ENCODE data around the gene DLL1. TPM values are rescaled to one million over a fixed set of nuclear protein-coding genes. Genes with fewer than 3 reads are reported as not detected.
"Not testable (repeated sequence)": the region's sequence is repeated elsewhere in the genome, so short reads cannot be mapped to it uniquely, and the experiment has no call there.

Gene DLL1
- total RNA-seq, 1 donor from 2014 or later, result 14.6 TPM

DNA sequence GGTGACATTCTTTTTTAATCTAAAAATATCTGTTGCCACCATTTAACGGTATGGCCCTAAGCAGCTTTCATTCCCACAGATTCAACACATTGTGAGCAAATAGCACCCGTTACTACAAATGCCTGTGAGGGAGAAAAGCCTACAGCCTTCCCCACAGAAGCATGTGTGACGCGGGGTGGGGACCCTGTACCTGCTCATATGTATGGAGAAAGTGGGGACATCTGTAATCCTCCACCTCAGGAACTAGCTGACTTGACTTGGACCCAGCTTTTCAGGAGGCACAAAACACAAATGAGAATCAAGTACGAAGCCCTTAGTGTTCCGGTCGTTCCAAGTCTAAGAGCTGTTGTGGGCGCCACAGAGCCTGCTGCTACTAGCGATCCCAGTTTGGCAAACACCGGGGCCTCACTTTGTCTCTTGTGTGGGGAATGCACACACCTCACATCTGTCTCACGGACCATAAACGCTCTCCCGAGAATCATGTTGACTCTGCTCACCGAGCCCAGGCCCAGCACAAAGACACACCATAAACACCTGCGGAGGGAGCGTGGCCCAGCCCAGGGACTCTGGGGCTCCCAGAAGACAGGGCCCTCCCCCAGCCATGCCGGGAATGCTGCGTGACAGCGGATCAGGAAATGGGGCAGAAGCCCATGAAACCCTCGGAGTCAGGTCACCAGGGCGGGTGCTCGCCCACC lies 21.6 kb downstream of the DLL1 start:
- ATAC-seq (peak; percentile 13), DNase-seq (no peak)
- TF ChIP-seq, protein P1, sequence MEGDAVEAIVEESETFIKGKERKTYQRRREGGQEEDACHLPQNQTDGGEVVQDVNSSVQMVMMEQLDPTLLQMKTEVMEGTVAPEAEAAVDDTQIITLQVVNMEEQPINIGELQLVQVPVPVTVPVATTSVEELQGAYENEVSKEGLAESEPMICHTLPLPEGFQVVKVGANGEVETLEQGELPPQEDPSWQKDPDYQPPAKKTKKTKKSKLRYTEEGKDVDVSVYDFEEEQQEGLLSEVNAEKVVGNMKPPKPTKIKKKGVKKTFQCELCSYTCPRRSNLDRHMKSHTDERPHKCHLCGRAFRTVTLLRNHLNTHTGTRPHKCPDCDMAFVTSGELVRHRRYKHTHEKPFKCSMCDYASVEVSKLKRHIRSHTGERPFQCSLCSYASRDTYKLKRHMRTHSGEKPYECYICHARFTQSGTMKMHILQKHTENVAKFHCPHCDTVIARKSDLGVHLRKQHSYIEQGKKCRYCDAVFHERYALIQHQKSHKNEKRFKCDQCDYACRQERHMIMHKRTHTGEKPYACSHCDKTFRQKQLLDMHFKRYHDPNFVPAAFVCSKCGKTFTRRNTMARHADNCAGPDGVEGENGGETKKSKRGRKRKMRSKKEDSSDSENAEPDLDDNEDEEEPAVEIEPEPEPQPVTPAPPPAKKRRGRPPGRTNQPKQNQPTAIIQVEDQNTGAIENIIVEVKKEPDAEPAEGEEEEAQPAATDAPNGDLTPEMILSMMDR (IDR thresholded peaks at IDR 0.05), result no peak
- Histone ChIP-seq H3K9me3 (no peaks in the 10 kb centered on the region), H3K36me3 (no peaks in the 10 kb centered on the region), H3K4me3 (no peak overlapping the region), H3K27me3 (no peaks in the 10 kb centered on the region), H3K27ac (no peak overlapping the region), H3K4me1 (peaks cover 13% of the 10 kb centered on the region)
- intact Hi-C loops (cut with DNase I), result no loop called here

GRCh38 chr6:170268216-170269129 lies 22.4 kb downstream of the DLL1 start:
- no peak for DNase-seq

GRCh38 chr6:170267688-170268087 lies 23.2 kb downstream of the DLL1 start:
- DNase-seq (no peak), ATAC-seq (no peak)
- Histone ChIP-seq H3K27ac (no peak overlapping the region), H3K4me1 (peaks cover 13% of the 10 kb centered on the region), H3K27me3 (peaks cover 2% of the 10 kb centered on the region), H3K4me3 (no peak overlapping the region), H3K9me3 (no peaks in the 10 kb centered on the region), H3K36me3 (no peaks in the 10 kb centered on the region)
- intact Hi-C loops (cut with DNase I), result no loop called here
- TF ChIP-seq, protein P1 (IDR thresholded peaks at IDR 0.05), result no peak

More at GRCh38 chr6:170268216-170269129, 22.4 kb downstream of the DLL1 start:
- no peaks in the 10 kb centered on the region for H3K36me3 ChIP-seq
- no peaks in the 10 kb centered on the region for H3K27me3 ChIP-seq
- H3K9me3 ChIP-seq, result no peaks in the 10 kb centered on the region
- TF ChIP-seq, protein P1 (IDR thresholded peaks at IDR 0.05), result no peak
- no peak overlapping the region for H3K27ac ChIP-seq
- intact Hi-C loops (cut with DNase I), result no loop called here
- ATAC-seq, result no peak
- H3K4me1 ChIP-seq, result peaks cover 13% of the 10 kb centered on the region
- H3K4me3 ChIP-seq, result no peak overlapping the region

GRCh38 chr6:170266061-170266825 lies 24.6 kb downstream of the DLL1 start:
- no peaks in the 10 kb centered on the region for H3K36me3 ChIP-seq
- peaks cover 6% of the 10 kb centered on the region for H3K27me3 ChIP-seq
- H3K27ac ChIP-seq, result peak overlapping the region; percentile 31
- intact Hi-C loops (cut with DNase I), result no loop called here
- H3K9me3 ChIP-seq, result no peaks in the 10 kb centered on the region
- TF ChIP-seq, protein P1 (IDR thresholded peaks at IDR 0.05), result no peak
- no peak for DNase-seq
- peak; percentile 70 for ATAC-seq
- H3K4me1 ChIP-seq, result peaks cover 13% of the 10 kb centered on the region
- H3K4me3 ChIP-seq, result no peak overlapping the region

DNA sequence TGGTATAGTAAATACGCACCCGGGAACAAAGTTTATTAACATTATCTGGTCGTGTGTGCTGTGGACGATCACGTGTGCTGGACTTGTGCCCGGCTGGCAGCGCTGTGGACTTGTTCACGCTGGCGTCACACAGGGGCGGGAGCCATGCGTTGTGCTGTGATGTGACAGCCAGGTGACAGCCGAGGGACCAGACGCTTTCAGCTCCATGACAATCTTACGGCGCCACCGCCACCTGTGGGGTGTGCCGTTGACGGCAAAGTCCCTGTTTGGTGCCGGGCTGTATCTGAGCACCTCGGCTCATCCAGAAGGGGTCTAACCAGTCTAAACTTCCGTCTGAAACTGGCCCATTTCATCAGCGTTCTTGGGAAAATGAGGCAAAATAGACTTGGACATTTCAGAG lies 25.2 kb downstream of the DLL1 start:
- H3K27me3 ChIP-seq, result peaks cover 6% of the 10 kb centered on the region
- H3K27ac ChIP-seq, result peak overlapping the region; percentile 31
- DNase-seq (peak; percentile 80), ATAC-seq (peak; percentile 69)
- H3K9me3 ChIP-seq, result no peaks in the 10 kb centered on the region
- H3K4me1 ChIP-seq, result peaks cover 13% of the 10 kb centered on the region
- intact Hi-C loops (cut with DNase I), result no loop called here
- TF ChIP-seq, protein P1 (IDR thresholded peaks at IDR 0.05), result no peak
- no peak overlapping the region for H3K4me3 ChIP-seq
- H3K36me3 ChIP-seq, result no peaks in the 10 kb centered on the region

GRCh38 chr6:170264644-170265043 lies 26.2 kb downstream of the DLL1 start:
- ATAC-seq; H3K27ac ChIP-seq; H3K27me3 ChIP-seq; intact Hi-C loops (cut with DNase I); H3K4me3 ChIP-seq; H3K36me3 ChIP-seq; DNase-seq; H3K9me3 ChIP-seq: not testable (repeated sequence)
- peaks cover 13% of the 10 kb centered on the region for H3K4me1 ChIP-seq

Measured in upper lobe of right lung (tissue), 1 donor.